Measurements from ENCODE around the gene POLR1G. TPM values are rescaled to one million over a fixed set of nuclear protein-coding genes. Genes with fewer than 3 reads are reported as not detected.

The POLR1G gene
- total and polyA plus RNA-seq, 9 of the 15 experiments (the other 6 are each of a cell fraction or from before 2014, with no cell fraction given), result 3.0 to 50.1 (median 27.4) TPM

- TF ChIP-seq ZNF318 (IDR thresholded peaks at IDR 0.05; ENCODE audit: borderline replicate concordance in 1 of 2, low read depth in 1 of 2), result no peak
- peak; percentile 89 for TF ChIP-seq MYC (IDR thresholded peaks at IDR 0.05; ENCODE audit: low read depth, low read length)
- TF ChIP-seq MYC (CRISPR knock-in tag; IDR thresholded peaks at IDR 0.05; ENCODE audit: borderline replicate concordance, low read depth), result peak; percentile 76; the same call in 1 of the 2 replicates
- TF ChIP-seq BRF2 (IDR thresholded peaks at IDR 0.05; ENCODE audit: borderline replicate concordance, insufficient read depth, insufficient read length), result no peak
- no peak for TF ChIP-seq THAP7 (CRISPR knock-in tag; IDR thresholded peaks at IDR 0.05)
- peak; percentile 82 for TF ChIP-seq HDAC2 (IDR thresholded peaks at IDR 0.05)
- no peak for TF ChIP-seq ZNF165 (CRISPR knock-in tag; IDR thresholded peaks at IDR 0.05; ENCODE audit: borderline replicate concordance)
- TF ChIP-seq ZNF197 (CRISPR knock-in tag; IDR thresholded peaks at IDR 0.05; ENCODE audit: low read depth), result no peak
- TF ChIP-seq HDAC1 (IDR thresholded peaks at IDR 0.05), result peak in 1 of 2 experiments; percentile 97; a peak in 2 of 4 replicates
- TF ChIP-seq POLR2A (conservative IDR thresholded peaks at IDR 0.05), result peak; percentile 61
- no peak for TF ChIP-seq TCF3 (CRISPR knock-in tag; IDR thresholded peaks at IDR 0.05)
- peak; percentile 79 for TF ChIP-seq TEAD4 (IDR thresholded peaks at IDR 0.05; ENCODE audit: low read length)
- peak; percentile 88 for TF ChIP-seq TEAD4 (CRISPR knock-in tag; IDR thresholded peaks at IDR 0.05; ENCODE audit: borderline replicate concordance)
- TF ChIP-seq KAT8 (IDR thresholded peaks at IDR 0.05; ENCODE audit: low read depth), result no peak
- TF ChIP-seq MCM2 (IDR thresholded peaks at IDR 0.05; ENCODE audit: low read depth), result no peak
- TF ChIP-seq ZNF449 (CRISPR knock-in tag; IDR thresholded peaks at IDR 0.05), result no peak
- TF ChIP-seq TAF7 (tag; IDR thresholded peaks at IDR 0.05), result peak; percentile 54; the same call in 1 of the 2 replicates
Observed at GRCh38 chr19:45405435-45406225, 814 bp upstream of the POLR1G start (continued).

All from K562 (cell line).